ENCODE results near the gene RAB43. TPM values are rescaled to one million over a fixed set of nuclear protein-coding genes. Genes with fewer than 3 reads are reported as not detected.
A peak's percentile ranks its signal among the peaks of the same experiment; 100 is the strongest.

Gene RAB43
- total RNA-seq, 1 experiment from 2014 or later, result 13.5 TPM

DNA sequence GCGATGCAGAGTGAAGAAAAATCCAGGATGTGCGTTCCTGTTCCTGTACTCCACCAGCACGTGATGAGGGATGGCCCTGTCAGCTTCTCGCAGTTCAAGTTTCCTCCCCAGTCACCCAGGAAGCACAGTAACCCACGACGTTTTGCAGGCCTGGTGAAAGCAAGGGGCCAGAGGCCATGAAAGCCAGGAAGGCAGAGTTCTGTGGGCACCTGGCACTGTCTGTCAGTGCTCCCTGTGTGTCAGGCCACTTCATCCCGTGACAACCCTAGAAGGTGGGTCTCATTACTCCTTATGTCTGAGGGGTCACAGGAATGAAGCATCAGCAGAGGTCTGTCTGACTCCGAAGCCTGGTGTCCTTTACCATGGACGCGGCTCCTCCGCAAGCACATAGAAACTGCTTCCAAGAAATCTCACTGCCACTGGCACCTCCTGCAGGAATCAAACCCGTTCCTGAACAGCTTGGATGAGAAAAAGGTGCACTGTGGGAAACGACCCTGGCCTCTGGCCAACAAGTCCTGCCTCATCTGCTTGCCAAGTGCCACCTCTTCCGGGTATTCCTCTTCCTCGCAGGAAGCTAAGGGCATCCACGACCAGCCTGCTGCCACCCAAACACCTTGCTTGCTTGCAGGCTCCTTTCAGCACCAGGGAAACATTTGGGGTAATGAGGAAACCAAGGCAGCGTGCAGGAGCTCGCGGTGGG lies 14.6 kb downstream of the RAB43 start:
- no peak for DNase-seq (ENCODE audit: low read depth, low spot score)
- Histone ChIP-seq H3K4me3 (replicated peaks in 1 of 2; ENCODE audit: low read depth in 1 of 2, low read length in 2 of 2) (no peak overlapping the region), H3K9me2 (ENCODE audit: insufficient read depth) (no peaks in the 10 kb centered on the region), H2AFZ (ENCODE audit: low read depth, low read length, poor library complexity, severe bottlenecking) (no peak overlapping the region), H3K9ac (ENCODE audit: low read length) (no peak overlapping the region), H4K20me1 (ENCODE audit: insufficient read depth) (no peaks in the 10 kb centered on the region), H3K4me1 (ENCODE audit: control insufficient read depth in 1 of 2, insufficient read depth in 2 of 2, low read length in 2 of 2) (no peaks in the 10 kb centered on the region), H3K27me3 (ENCODE audit: insufficient read depth, low read length) (no peaks in the 10 kb centered on the region), H3K27ac (ENCODE audit: low read depth, low read length) (no peak overlapping the region), H3K79me2 (ENCODE audit: insufficient read depth, low read length) (no peaks in the 10 kb centered on the region), H3K9me3 (ENCODE audit: control insufficient read depth in 1 of 2, insufficient read depth in 1 of 2, low read depth in 1 of 2, low read length in 2 of 2) (no peaks in the 10 kb centered on the region), H3K4me2 (ENCODE audit: low read length) (no peak overlapping the region), H3K36me3 (ENCODE audit: control insufficient read depth in 1 of 2, insufficient read depth in 2 of 2, low read length in 2 of 2) (no peaks in the 10 kb centered on the region)
- no TSS peak for BruUV-seq (replicated peaks)
- intact Hi-C loops (cut with micrococcal nuclease), result no loop called here
- ChIA-PET RAD21 (ENCODE audit: low non-redundant PET in 1 of 2, low total read pairs in 2 of 2, uncharacterized antibody in 2 of 2, unreplicated experiment in 2 of 2) (interaction anchor here in 1 of 2 experiments (1.0 kb wide), 1 partner anchor 90 kb away, joined by 5 read pairs; no protein-coding TSS in a partner anchor), CTCF (interaction anchor here (1.0 kb wide), 1 partner anchor 136 kb away, joined by 4 read pairs; no protein-coding TSS in a partner anchor), POLR2A (no interaction called here)
- no peak for ATAC-seq
- TF ChIP-seq EZH2phosphoT487 (IDR thresholded peaks at IDR 0.05; ENCODE audit: borderline replicate concordance), result no peak
- TF ChIP-seq, protein P1, sequence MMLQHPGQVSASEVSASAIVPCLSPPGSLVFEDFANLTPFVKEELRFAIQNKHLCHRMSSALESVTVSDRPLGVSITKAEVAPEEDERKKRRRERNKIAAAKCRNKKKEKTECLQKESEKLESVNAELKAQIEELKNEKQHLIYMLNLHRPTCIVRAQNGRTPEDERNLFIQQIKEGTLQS (IDR thresholded peaks at IDR 0.05), result no peak

DNA sequence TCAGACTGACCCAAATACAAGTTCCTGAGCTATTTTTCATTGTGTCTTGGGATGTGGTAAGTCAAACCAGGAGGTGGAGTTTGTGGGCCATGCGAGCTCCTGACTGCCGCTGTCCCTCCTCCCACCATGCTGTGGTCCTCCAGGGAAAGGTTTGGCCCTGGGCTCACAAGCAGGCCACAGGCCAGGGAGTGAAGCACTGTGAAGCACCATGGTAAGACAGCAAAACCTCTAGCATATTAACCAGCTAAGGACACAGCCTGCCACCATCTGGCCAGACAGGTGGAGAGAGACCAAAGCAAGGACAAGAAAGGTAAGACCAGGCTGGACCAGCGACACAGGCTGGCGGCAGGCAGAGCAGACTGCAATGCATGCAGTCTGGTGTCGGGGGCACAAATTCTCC lies 15.3 kb downstream of the RAB43 start:
- H3K27ac ChIP-seq (ENCODE audit: low read depth, low read length), result no peak overlapping the region
- ChIA-PET RAD21 (ENCODE audit: low non-redundant PET in 1 of 2, low total read pairs in 2 of 2, uncharacterized antibody in 2 of 2, unreplicated experiment in 2 of 2) (interaction anchor here in 1 of 2 experiments (1.0 kb wide), 1 partner anchor 90 kb away, joined by 5 read pairs; no protein-coding TSS in a partner anchor), POLR2A (no interaction called here), CTCF (interaction anchor here (1.0 kb wide), 1 partner anchor 136 kb away, joined by 4 read pairs; no protein-coding TSS in a partner anchor)
- no peak overlapping the region for H3K9ac ChIP-seq (ENCODE audit: low read length)
- H3K79me2 ChIP-seq (ENCODE audit: insufficient read depth, low read length), result no peaks in the 10 kb centered on the region
- H3K9me3 ChIP-seq (ENCODE audit: control insufficient read depth in 1 of 2, insufficient read depth in 1 of 2, low read depth in 1 of 2, low read length in 2 of 2), result no peaks in the 10 kb centered on the region
- H4K20me1 ChIP-seq (ENCODE audit: insufficient read depth), result no peaks in the 10 kb centered on the region
- DNase-seq (ENCODE audit: low read depth, low spot score) (no peak), ATAC-seq (peak; percentile 69)
- intact Hi-C loops (cut with micrococcal nuclease), result no loop called here
- TF ChIP-seq EZH2phosphoT487 (IDR thresholded peaks at IDR 0.05; ENCODE audit: borderline replicate concordance) (no peak), CEBPB (IDR thresholded peaks at IDR 0.05; ENCODE audit: low read depth) (no peak), RAD21 (IDR thresholded peaks at IDR 0.05; ENCODE audit: low read depth) (peak; percentile 34; the same call in 1 of the 2 replicates), SP1 (IDR thresholded peaks at IDR 0.05; ENCODE audit: low read depth) (no peak), EZH2 (IDR thresholded peaks at IDR 0.05) (no peak), TCF7L2 (IDR thresholded peaks at IDR 0.05; ENCODE audit: borderline replicate concordance, extremely low read depth, insufficient read depth, insufficient read length) (no peak), YY1 (IDR thresholded peaks at IDR 0.05; ENCODE audit: extremely low read depth, insufficient replicate concordance, low read depth, low read length) (no peak)
- TF ChIP-seq, protein P2, sequence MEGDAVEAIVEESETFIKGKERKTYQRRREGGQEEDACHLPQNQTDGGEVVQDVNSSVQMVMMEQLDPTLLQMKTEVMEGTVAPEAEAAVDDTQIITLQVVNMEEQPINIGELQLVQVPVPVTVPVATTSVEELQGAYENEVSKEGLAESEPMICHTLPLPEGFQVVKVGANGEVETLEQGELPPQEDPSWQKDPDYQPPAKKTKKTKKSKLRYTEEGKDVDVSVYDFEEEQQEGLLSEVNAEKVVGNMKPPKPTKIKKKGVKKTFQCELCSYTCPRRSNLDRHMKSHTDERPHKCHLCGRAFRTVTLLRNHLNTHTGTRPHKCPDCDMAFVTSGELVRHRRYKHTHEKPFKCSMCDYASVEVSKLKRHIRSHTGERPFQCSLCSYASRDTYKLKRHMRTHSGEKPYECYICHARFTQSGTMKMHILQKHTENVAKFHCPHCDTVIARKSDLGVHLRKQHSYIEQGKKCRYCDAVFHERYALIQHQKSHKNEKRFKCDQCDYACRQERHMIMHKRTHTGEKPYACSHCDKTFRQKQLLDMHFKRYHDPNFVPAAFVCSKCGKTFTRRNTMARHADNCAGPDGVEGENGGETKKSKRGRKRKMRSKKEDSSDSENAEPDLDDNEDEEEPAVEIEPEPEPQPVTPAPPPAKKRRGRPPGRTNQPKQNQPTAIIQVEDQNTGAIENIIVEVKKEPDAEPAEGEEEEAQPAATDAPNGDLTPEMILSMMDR (IDR thresholded peaks at IDR 0.05 in 2 of 3, conservative IDR thresholded peaks at IDR 0.05 in 1 of 3; ENCODE audit: borderline replicate concordance in 1 of 3, insufficient read depth in 1 of 3, low read depth in 2 of 3, low read length in 2 of 3), result 0 out of 6 replicates have a peak, but pooled peaks of 2 of the 3 experiments have one; percentile 7 to 12
- TF ChIP-seq, protein P3, sequence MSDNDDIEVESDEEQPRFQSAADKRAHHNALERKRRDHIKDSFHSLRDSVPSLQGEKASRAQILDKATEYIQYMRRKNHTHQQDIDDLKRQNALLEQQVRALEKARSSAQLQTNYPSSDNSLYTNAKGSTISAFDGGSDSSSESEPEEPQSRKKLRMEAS (IDR thresholded peaks at IDR 0.05), result no peak
- TF ChIP-seq, protein P4, sequence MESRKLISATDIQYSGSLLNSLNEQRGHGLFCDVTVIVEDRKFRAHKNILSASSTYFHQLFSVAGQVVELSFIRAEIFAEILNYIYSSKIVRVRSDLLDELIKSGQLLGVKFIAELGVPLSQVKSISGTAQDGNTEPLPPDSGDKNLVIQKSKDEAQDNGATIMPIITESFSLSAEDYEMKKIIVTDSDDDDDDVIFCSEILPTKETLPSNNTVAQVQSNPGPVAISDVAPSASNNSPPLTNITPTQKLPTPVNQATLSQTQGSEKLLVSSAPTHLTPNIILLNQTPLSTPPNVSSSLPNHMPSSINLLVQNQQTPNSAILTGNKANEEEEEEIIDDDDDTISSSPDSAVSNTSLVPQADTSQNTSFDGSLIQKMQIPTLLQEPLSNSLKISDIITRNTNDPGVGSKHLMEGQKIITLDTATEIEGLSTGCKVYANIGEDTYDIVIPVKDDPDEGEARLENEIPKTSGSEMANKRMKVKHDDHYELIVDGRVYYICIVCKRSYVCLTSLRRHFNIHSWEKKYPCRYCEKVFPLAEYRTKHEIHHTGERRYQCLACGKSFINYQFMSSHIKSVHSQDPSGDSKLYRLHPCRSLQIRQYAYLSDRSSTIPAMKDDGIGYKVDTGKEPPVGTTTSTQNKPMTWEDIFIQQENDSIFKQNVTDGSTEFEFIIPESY (IDR thresholded peaks at IDR 0.05; ENCODE audit: extremely low read depth, insufficient replicate concordance, low read length), result no peak
- no peaks in the 10 kb centered on the region for H3K27me3 ChIP-seq (ENCODE audit: insufficient read depth, low read length)
- no peak overlapping the region for H3K4me2 ChIP-seq (ENCODE audit: low read length)
- H2AFZ ChIP-seq (ENCODE audit: low read depth, low read length, poor library complexity, severe bottlenecking), result no peak overlapping the region
- no peaks in the 10 kb centered on the region for H3K36me3 ChIP-seq (ENCODE audit: control insufficient read depth in 1 of 2, insufficient read depth in 2 of 2, low read length in 2 of 2)
- H3K4me1 ChIP-seq (ENCODE audit: control insufficient read depth in 1 of 2, insufficient read depth in 2 of 2, low read length in 2 of 2), result no peaks in the 10 kb centered on the region
- BruUV-seq (replicated peaks), result no TSS peak
- no peak overlapping the region for H3K4me3 ChIP-seq (replicated peaks in 1 of 2; ENCODE audit: low read depth in 1 of 2, low read length in 2 of 2)
- no peaks in the 10 kb centered on the region for H3K9me2 ChIP-seq (ENCODE audit: insufficient read depth)
